HEK293 (cell line): ENCODE data around the gene RGMA.

Experiments
- CTCF ChIA-PET: fragments of 350-600 bp; formaldehyde crosslinking; extraction: SDS; loops from one replicate; lab custom pipeline; 2021; ENCODE audit warnings: antibody characterized with exemption; lab: Yijun Ruan, JAX
- POLR2A ChIA-PET: fragments of 300-600 bp; formaldehyde crosslinking; extraction: SDS; loops from one replicate; lab custom pipeline; 2020; ENCODE audit warnings: antibody characterized with exemption, inconsistent platforms; lab: Yijun Ruan, JAX
- H3K27ac ChIP-seq: fragments of 200-500 bp; sonication (Bioruptor generic); 2 replicates; pipeline ENCODE4 v1.5.1; 2014; ENCODE audit warnings: low read depth, low read length, control low read depth, inconsistent platforms; ENCODE audit errors: extremely low read depth
- H3K36me3 ChIP-seq, 2 experiments: fragments of 200-500 bp in 1 of 2; sonication (Bioruptor generic) in 1 of 2; 1 replicate in 1 of 2; 2 replicates in 1 of 2; pipeline ENCODE4 v1.5.1; 2014 to 2017; ENCODE audit warnings: inconsistent platforms in 2 of 2, low read length in 2 of 2; ENCODE audit not compliant: control insufficient read depth in 2 of 2, insufficient read depth in 1 of 2
- H3K4me1 ChIP-seq: fragments of 200-500 bp; sonication (Bioruptor generic); 2 replicates; pipeline ENCODE4 v1.5.1; 2014; ENCODE audit warnings: mild to moderate bottlenecking, low read length, inconsistent platforms; ENCODE audit not compliant: control insufficient read depth, insufficient read depth
- H3K4me3 ChIP-seq: 2 replicates; pipeline ENCODE4 v1.5.1; 2011; ENCODE audit warnings: low read depth, mild to moderate bottlenecking, control low read depth, low read length, moderate library complexity
- H3K9me3 ChIP-seq: fragments of 200-500 bp; sonication (Bioruptor generic); 2 replicates; pipeline ENCODE4 v1.5.1; 2014; ENCODE audit warnings: low read depth, low read length, inconsistent platforms; ENCODE audit not compliant: control insufficient read depth, insufficient read depth
- FEZF1 ChIP-seq: fragments of 450-650 bp; formaldehyde crosslinking; IDR thresholded peaks from 2 replicates; pipeline ENCODE4 v1.5.1; 2016; ENCODE audit warnings: missing biosample characterization, missing genetic modification characterization
- HIC1 ChIP-seq: fragments of 450-650 bp; formaldehyde crosslinking; IDR thresholded peaks from 2 replicates; pipeline ENCODE4 v1.5.1; 2016; ENCODE audit warnings: missing biosample characterization, missing genetic modification characterization
- PATZ1 ChIP-seq: fragments of 450-650 bp; formaldehyde crosslinking; IDR thresholded peaks from 2 replicates; pipeline ENCODE4 v1.5.1; 2016; ENCODE audit warnings: missing biosample characterization, missing genetic modification characterization
- REST ChIP-seq: fragments of 450-650 bp; formaldehyde crosslinking; IDR thresholded peaks from 2 replicates; pipeline ENCODE4 v1.5.1; 2016; ENCODE audit warnings: missing biosample characterization, missing genetic modification characterization
- ZBTB6 ChIP-seq: fragments of 450-650 bp; formaldehyde crosslinking; IDR thresholded peaks from 2 replicates; pipeline ENCODE4 v1.5.1; 2017; ENCODE audit warnings: missing biosample characterization, missing genetic modification characterization
- ZNF341 ChIP-seq: fragments of 450-650 bp; formaldehyde crosslinking; IDR thresholded peaks from 2 replicates; pipeline ENCODE4; 2016; ENCODE audit warnings: low read depth, missing biosample characterization, missing genetic modification characterization
- ZNF404 ChIP-seq: fragments of 450-650 bp; formaldehyde crosslinking; IDR thresholded peaks from 2 replicates; pipeline ENCODE4 v1.5.1; 2017; ENCODE audit warnings: missing biosample characterization, missing genetic modification characterization
- ZNF521 ChIP-seq: fragments of 450-650 bp; formaldehyde crosslinking; IDR thresholded peaks from 2 replicates; pipeline ENCODE4 v1.5.1; 2017; ENCODE audit warnings: missing biosample characterization, mild to moderate bottlenecking, missing genetic modification characterization
- ZNF692 ChIP-seq: fragments of 450-650 bp; formaldehyde crosslinking; IDR thresholded peaks from 2 replicates; pipeline ENCODE4 v1.5.1; 2016; ENCODE audit warnings: missing biosample characterization, missing genetic modification characterization

RGMA gene

GRCh38 chr15:93072011-93072410, 17.0 kb downstream of the RGMA start (continued):
- no peak for TF ChIP-seq HIC1 (tag by site-specific recombination)

- peaks cover 51% of the 10 kb centered on the region for H3K4me1 ChIP-seq
- H3K4me3 ChIP-seq, result peak overlapping the region; percentile 72
- TF ChIP-seq REST (tag by site-specific recombination) (no peak), ZNF341 (tag by site-specific recombination) (0 out of 2 replicates have a peak, but pooled peaks have one; percentile 57)
- ChIA-PET CTCF (interaction anchor here (0.6 to 4.3 kb wide), 4 partner anchors 16 to 902 kb away, joined by 3 to 25 read pairs (median 4); no protein-coding TSS in a partner anchor), POLR2A (interaction anchor here (0.6 kb wide), 1 partner anchor 339 kb away, joined by 4 read pairs; no protein-coding TSS in a partner anchor)
- no peak overlapping the region; the same call in 1 of the 2 replicates for H3K27ac ChIP-seq
- H3K36me3 ChIP-seq, result no peaks in the 10 kb centered on the region
- H3K9me3 ChIP-seq, result no peaks in the 10 kb centered on the region
These were observed 17.5 kb downstream of the RGMA start for GRCh38 chr15:93071469-93071936.

- TF ChIP-seq PATZ1 (no peak), ZBTB6 (tag by site-specific recombination) (no peak), ZNF692 (tag by site-specific recombination) (no peak), FEZF1 (tag by site-specific recombination) (no peak; the same call in 1 of the 2 replicates), ZNF404 (tag by site-specific recombination) (no peak), ZNF521 (tag by site-specific recombination) (no peak)
- H3K4me1 ChIP-seq, result peaks cover 51% of the 10 kb centered on the region
- CTCF ChIA-PET, result interaction anchor here (0.6 to 4.3 kb wide), 3 partner anchors 11 to 803 kb away, joined by 3 to 25 read pairs (median 3); no protein-coding TSS in a partner anchor
- POLR2A ChIA-PET, result interaction anchor here (0.6 kb wide), 2 partner anchors 1128 to 1436 kb away, joined by 4 to 5 read pairs; no protein-coding TSS in a partner anchor
- H3K4me3 ChIP-seq, result no peak overlapping the region
- no peak overlapping the region; the same call in none of the 2 replicates for H3K27ac ChIP-seq
- peaks cover 0 to 6% of the 10 kb centered on the region in 2 experiments; a peak in 1 of 3 replicates for H3K36me3 ChIP-seq
- H3K9me3 ChIP-seq, result no peaks in the 10 kb centered on the region
These were observed 18.3 kb downstream of the RGMA start for GRCh38 chr15:93070551-93071296.
